Transverse colon (tissue), 4 donors: ENCODE data around the gene WIPF3. TPM values are rescaled to one million over a fixed set of nuclear protein-coding genes. Genes with fewer than 3 reads are reported as not detected.

Experiments
- DNase-seq: peaks from one replicate; pipeline ENCODE4 v3.0.0-alpha.2; 2019
- H3K27ac ChIP-seq, 4 donors: fragments of 200-600 bp; sonication (generic); 2 replicates each; pipeline ENCODE4 v1.5.1; 2016 to 2018; ENCODE audit warnings: inconsistent platforms in 4 of 4
- H3K27me3 ChIP-seq: fragments of 200-600 bp; sonication (generic); 2 replicates; pipeline ENCODE4 v1.5.1; 2017; ENCODE audit warnings: inconsistent platforms
- H3K36me3 ChIP-seq, 4 donors: fragments of 200-600 bp; sonication (generic); 2 replicates each; pipeline ENCODE4 v1.5.1; 2017 to 2019; ENCODE audit warnings: inconsistent platforms in 4 of 4
- H3K4me1 ChIP-seq, 4 donors: fragments of 200-600 bp; sonication (generic); 2 replicates each; pipeline ENCODE4 v1.5.1; 2017 to 2020; ENCODE audit warnings: inconsistent platforms in 4 of 4
- H3K4me3 ChIP-seq, 4 donors: fragments of 200-600 bp; sonication (generic); 1 replicate in 1 of 4; 2 replicates in 3 of 4; pipeline versions ENCODE4 v1.5.1 to v1.6.1; 2017 to 2019; ENCODE audit warnings: inconsistent platforms in 4 of 4
- H3K9me3 ChIP-seq, 2 donors: fragments of 200-600 bp; sonication (generic); 2 replicates each; pipeline ENCODE4 v1.5.1; 2017 to 2019; ENCODE audit warnings: inconsistent platforms in 2 of 2
- CTCF ChIP-seq, 5 experiments: fragments of 200-600 bp in 3 of 5; fragments of 450-650 bp in 2 of 5; sonication (generic) in 3 of 5; IDR thresholded peaks; 1 replicate in 2 of 5; 2 replicates in 3 of 5; pipeline ENCODE4 v1.5.1; 2016 to 2017; ENCODE audit warnings: antibody characterized with exemption in 5 of 5, inconsistent platforms in 3 of 5, mild to moderate bottlenecking in 2 of 5, moderate library complexity in 1 of 5
- EP300 ChIP-seq: sonication (generic); formaldehyde crosslinking; IDR thresholded peaks from one replicate; pipeline ENCODE4 v1.6.1; 2017; ENCODE audit warnings: antibody characterized with exemption, low read depth
- POLR2A ChIP-seq: fragments of 450-650 bp; IDR thresholded peaks from one replicate; pipeline ENCODE4 v1.6.1; 2016; ENCODE audit warnings: antibody characterized with exemption, mild to moderate bottlenecking, moderate library complexity
- POLR2AphosphoS5 ChIP-seq, 3 donors: sonication (generic); formaldehyde crosslinking; IDR thresholded peaks; one replicate each; pipeline ENCODE4 v1.6.1; 2016; ENCODE audit warnings: antibody characterized with exemption in 3 of 3
- WGBS, 2 donors: methylation state at CpG; one replicate each; pipeline ENCODE4 v1.1.5; 2018; ENCODE audit warnings: low coverage in 1 of 2; 5-methylcytosine and 5-hydroxymethylcytosine counted together
- in situ Hi-C, 4 donors: fragments of 200-750 bp; cut with MboI; loops; one replicate each; pipeline versions ENCODE4 v1.15.0 to v1.15.1; 2017; ENCODE audit warnings: low sequenced_read_pairs in 3 of 4, low pct_ligation_motif_present in 1 of 4, low pct_unique_long_range_greater_than_20kb in 1 of 4
- intact Hi-C: fragments of 100-400 bp; cut with DNase I; formaldehyde crosslinking; loops from one replicate; pipeline ENCODE4 v1.15.1; 2023; ENCODE audit warnings: low total_unique reads
- total RNA-seq, 4 donors: library from RNA; depleted of rRNA; stranded (reverse); fragments of >200 nt; gene quantifications; one replicate each; pipeline ENCODE4 v1.1.0, GENCODE V29; 2016

Gene WIPF3
- total RNA-seq, 4 donors from 2014 or later = 0.41 to 3.7 TPM; not detected in 2

- Histone ChIP-seq H3K27me3 (peaks cover 2% of the 10 kb centered on the region), H3K9me3 (no peaks in the 10 kb centered on the region), H3K36me3 (no peaks in the 10 kb centered on the region), H3K4me3 (no peak overlapping the region), H3K4me1 (no peaks in the 10 kb centered on the region), H3K27ac (no peak overlapping the region)
- no peak for TF ChIP-seq POLR2AphosphoS5 (IDR thresholded peaks at IDR 0.05)
- TF ChIP-seq CTCF (IDR thresholded peaks at IDR 0.05) = no peak
- no peak for TF ChIP-seq POLR2A
- no peak for TF ChIP-seq EP300
- WGBS, 2 donors = 61 to 71% methylated on average over 1 to 5 of the region's 5 CpGs
- no peak for DNase-seq
- in situ Hi-C loops = loop anchor here in 1 of 4 donors (25.0 kb wide), 1 partner anchor 322 kb away; no protein-coding TSS in a partner anchor
- intact Hi-C loops = loop anchor here (10.0 kb wide), 1 partner anchor 159 kb away; no protein-coding TSS in a partner anchor
Observed at GRCh38 chr7:29765490-29765889, 40.8 kb upstream of the WIPF3 start.

GRCh38 chr7:29770371-29770770 is 35.9 kb upstream of the WIPF3 start:
- Histone ChIP-seq H3K36me3 (no peaks in the 10 kb centered on the region), H3K9me3 (no peaks in the 10 kb centered on the region), H3K4me1 (no peaks in the 10 kb centered on the region), H3K27ac (no peak overlapping the region), H3K4me3 (no peak overlapping the region), H3K27me3 (no peaks in the 10 kb centered on the region)
- in situ Hi-C loops (loop anchor here in 1 of 4 donors (25.0 kb wide), 1 partner anchor 317 kb away; no protein-coding TSS in a partner anchor), intact Hi-C loops (no loop called here)
- TF ChIP-seq CTCF (IDR thresholded peaks at IDR 0.05) (no peak), POLR2AphosphoS5 (IDR thresholded peaks at IDR 0.05) (no peak), EP300 (no peak), POLR2A (no peak)
- 85 to 87% methylated on average over 3 to 6 of the region's 6 CpGs for WGBS, 2 donors
- no peak for DNase-seq

DNA sequence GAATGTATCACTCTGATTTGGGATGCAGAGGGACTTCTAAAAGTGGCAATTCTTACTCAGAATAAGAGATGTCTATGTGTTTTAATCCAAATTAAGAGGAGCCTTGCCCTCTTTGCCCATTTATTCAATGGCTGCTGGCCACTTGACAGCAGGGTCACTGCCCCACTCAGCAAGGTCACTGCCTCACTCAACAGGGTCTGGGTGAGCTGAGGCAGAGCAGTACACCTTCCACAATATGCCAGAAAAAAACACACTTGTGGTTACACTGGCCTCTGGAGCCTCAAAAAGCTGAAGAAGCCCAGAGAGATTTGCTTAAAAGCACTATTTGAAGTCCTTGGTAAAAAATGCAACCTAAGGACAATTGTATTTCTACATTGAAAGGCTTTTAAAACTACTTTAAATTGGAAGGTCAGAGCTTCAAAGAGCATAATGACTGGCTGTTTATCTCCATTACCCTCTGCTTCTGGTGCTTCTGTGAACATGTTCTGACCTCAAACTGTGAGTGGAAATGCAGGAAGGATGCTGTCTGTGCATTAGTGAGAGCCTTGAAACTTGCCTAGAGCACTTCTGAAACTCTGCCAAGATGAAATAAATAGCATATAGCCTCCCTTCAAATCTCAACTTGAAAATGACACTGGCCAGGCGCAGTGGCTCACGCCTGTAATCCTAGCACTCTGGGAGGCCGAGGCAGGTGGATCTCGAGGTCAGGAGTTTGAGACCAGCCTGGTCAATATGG is 35.1 kb upstream of the WIPF3 start:
- Histone ChIP-seq H3K4me3 (no peak overlapping the region), H3K36me3 (no peaks in the 10 kb centered on the region), H3K27me3 (no peaks in the 10 kb centered on the region), H3K4me1 (no peaks in the 10 kb centered on the region), H3K9me3 (no peaks in the 10 kb centered on the region), H3K27ac (no peak overlapping the region)
- no peak for TF ChIP-seq CTCF (IDR thresholded peaks at IDR 0.05)
- no peak for TF ChIP-seq POLR2AphosphoS5 (IDR thresholded peaks at IDR 0.05)
- WGBS, 2 donors = 58% methylated on average over 4 of the region's 4 CpGs; no CpG with 5 or more reads in 1 of the 2 donors
- in situ Hi-C loops (loop anchor here in 1 of 4 donors (25.0 kb wide), 1 partner anchor 316 kb away; no protein-coding TSS in a partner anchor), intact Hi-C loops (no loop called here)
- DNase-seq = no peak

DNA sequence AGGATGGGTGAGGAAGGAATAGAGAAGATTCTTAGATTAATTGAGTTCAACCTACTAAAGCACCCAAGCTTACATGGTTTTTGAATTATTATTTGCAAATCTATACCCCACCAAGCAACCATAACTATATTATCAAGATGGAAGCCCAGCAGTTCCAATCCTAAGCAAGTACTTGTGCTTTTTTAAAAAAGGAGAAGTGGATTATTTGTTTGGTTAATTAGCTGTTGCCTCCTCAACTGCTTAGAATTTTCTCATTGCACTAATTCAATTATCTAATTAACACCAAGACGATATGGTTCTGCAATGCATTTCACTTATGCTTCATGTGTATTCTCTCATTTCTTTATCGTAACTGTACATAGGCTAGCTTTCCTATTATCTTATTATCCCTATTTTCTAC is 27.3 kb upstream of the WIPF3 start:
- 87 to 94% methylated on average over 2 of the region's 2 CpGs for WGBS, 2 donors
- H3K36me3 ChIP-seq = no peaks in the 10 kb centered on the region
- no peak for DNase-seq
- in situ Hi-C loops (no loop called here), intact Hi-C loops (no loop called here)
- H3K9me3 ChIP-seq = no peaks in the 10 kb centered on the region
- peaks cover 6% of the 10 kb centered on the region for H3K27me3 ChIP-seq
- TF ChIP-seq CTCF (IDR thresholded peaks at IDR 0.05) (no peak), POLR2AphosphoS5 (IDR thresholded peaks at IDR 0.05) (no peak), POLR2A (no peak), EP300 (no peak)
- H3K27ac ChIP-seq = no peak overlapping the region
- no peak overlapping the region for H3K4me3 ChIP-seq
- no peaks in the 10 kb centered on the region for H3K4me1 ChIP-seq
